GM18868 (cell line): ENCODE results near the gene STS.
A peak's percentile ranks its signal among the peaks of the same experiment; 100 is the strongest.

Source experiments
- ATAC-seq: cut with Tn5 transposase; IDR thresholded peaks from one replicate; pipeline ENCODE4 v1.9.1; 2021; ENCODE audit warnings: mild to moderate bottlenecking, moderate library complexity; ENCODE audit not compliant: unreplicated experiment

The STS gene

GRCh38 chrX:7147413-7147977 is at the start of gene STS:
STS (plus strand) TSS chrX:7147712; CDS start chrX:7253200, 105,488 bp downstream.
- peak; percentile 34 for ATAC-seq

GRCh38 chrX:7100022-7100421 is 47.5 kb upstream of the STS start:
- no peak for ATAC-seq

- ATAC-seq = no peak
Observed at GRCh38 chrX:7102119-7102518, 45.4 kb upstream of the STS start.

- ATAC-seq = no peak
Observed at GRCh38 chrX:7106649-7107048, 40.9 kb upstream of the STS start.

GRCh38 chrX:7108030-7108429 is 39.5 kb upstream of the STS start:
- no peak for ATAC-seq

- no peak for ATAC-seq
Observed at GRCh38 chrX:7109049-7109531, 38.4 kb upstream of the STS start.

GRCh38 chrX:7109838-7110793 is 37.4 kb upstream of the STS start:
- peak; percentile 63 for ATAC-seq

- ATAC-seq = peak; percentile 54
Observed at GRCh38 chrX:7110821-7111276, 36.7 kb upstream of the STS start.

- no peak for ATAC-seq
Observed at GRCh38 chrX:7111518-7111917, 36.0 kb upstream of the STS start.

- ATAC-seq = no peak
Observed at GRCh38 chrX:7112071-7112470, 35.4 kb upstream of the STS start.

GRCh38 chrX:7115557-7115956 is 32.0 kb upstream of the STS start:
- peak; percentile 61 for ATAC-seq

GRCh38 chrX:7116081-7116480 is 31.4 kb upstream of the STS start:
- ATAC-seq = no peak

- peak; percentile 53 for ATAC-seq
Observed at GRCh38 chrX:7117587-7117986, 29.9 kb upstream of the STS start.

- no peak for ATAC-seq
Observed at GRCh38 chrX:7119950-7120877, 27.3 kb upstream of the STS start.

- no peak for ATAC-seq
Observed at GRCh38 chrX:7120878-7121219, 26.7 kb upstream of the STS start.

- no peak for ATAC-seq
Observed at GRCh38 chrX:7127056-7127455, 20.5 kb upstream of the STS start.

GRCh38 chrX:7131621-7132020 is 15.9 kb upstream of the STS start:
- no peak for ATAC-seq

- ATAC-seq = peak; percentile 77
Observed at GRCh38 chrX:7132335-7133049, 15.0 kb upstream of the STS start.

GRCh38 chrX:7133050-7133440 is 14.5 kb upstream of the STS start:
- no peak for ATAC-seq

- no peak for ATAC-seq
Observed at GRCh38 chrX:7134981-7135380, 12.5 kb upstream of the STS start.
